ENCODE measurements around the gene MED22.
"Not testable (repeated sequence)": the region's sequence is repeated elsewhere in the genome, so short reads cannot be mapped to it uniquely, and the experiment has no call there.

Gene MED22

GRCh38 chr9:133347985-133348717 is at the start of gene MED22, which contains the start of gene RPL7A:
MED22 (minus strand) TSS chr9:133348131; CDS start chr9:133346662, 1,469 bp downstream.
RPL7A (plus strand) TSS chr9:133348218; CDS start chr9:133348244, 26 bp downstream.
- in situ Hi-C loops (cut with HindIII; ENCODE audit: low sequenced_read_pairs) = no loop called here

GRCh38 chr9:133397370-133397769 is 49.4 kb upstream of the MED22 start:
- in situ Hi-C loops (cut with HindIII; ENCODE audit: low sequenced_read_pairs) = no loop called here

- in situ Hi-C loops (cut with HindIII; ENCODE audit: low sequenced_read_pairs) = no loop called here
Observed at GRCh38 chr9:133396952-133397351, 49.0 kb upstream of the MED22 start.

- in situ Hi-C loops (cut with HindIII; ENCODE audit: low sequenced_read_pairs) = no loop called here
Observed at GRCh38 chr9:133394687-133395271, 46.8 kb upstream of the MED22 start.

- in situ Hi-C loops (cut with HindIII; ENCODE audit: low sequenced_read_pairs) = no loop called here
Observed at GRCh38 chr9:133393399-133393798, 45.5 kb upstream of the MED22 start.

GRCh38 chr9:133392308-133392707 is 44.4 kb upstream of the MED22 start:
- in situ Hi-C loops (cut with HindIII; ENCODE audit: low sequenced_read_pairs) = not testable (repeated sequence)

- in situ Hi-C loops (cut with HindIII; ENCODE audit: low sequenced_read_pairs) = not testable (repeated sequence)
Observed at GRCh38 chr9:133391449-133391848, 43.5 kb upstream of the MED22 start.

- in situ Hi-C loops (cut with HindIII; ENCODE audit: low sequenced_read_pairs) = no loop called here
Observed at GRCh38 chr9:133390713-133391112, 42.8 kb upstream of the MED22 start.

GRCh38 chr9:133389562-133389961 is 41.6 kb upstream of the MED22 start:
- in situ Hi-C loops (cut with HindIII; ENCODE audit: low sequenced_read_pairs) = no loop called here

GRCh38 chr9:133389025-133389557 is 41.2 kb upstream of the MED22 start:
- in situ Hi-C loops (cut with HindIII; ENCODE audit: low sequenced_read_pairs) = no loop called here

- in situ Hi-C loops (cut with HindIII; ENCODE audit: low sequenced_read_pairs) = no loop called here
Observed at GRCh38 chr9:133387680-133388079, 39.7 kb upstream of the MED22 start.

GRCh38 chr9:133386338-133386737 is 38.4 kb upstream of the MED22 start:
- in situ Hi-C loops (cut with HindIII; ENCODE audit: low sequenced_read_pairs) = no loop called here

- in situ Hi-C loops (cut with HindIII; ENCODE audit: low sequenced_read_pairs) = no loop called here
Observed at GRCh38 chr9:133385452-133385851, 37.5 kb upstream of the MED22 start.

GRCh38 chr9:133384736-133385321 is 36.9 kb upstream of the MED22 start:
- in situ Hi-C loops (cut with HindIII; ENCODE audit: low sequenced_read_pairs) = no loop called here

- in situ Hi-C loops (cut with HindIII; ENCODE audit: low sequenced_read_pairs) = no loop called here
Observed at GRCh38 chr9:133383438-133383837, 35.5 kb upstream of the MED22 start.

GRCh38 chr9:133382507-133383141 is 34.7 kb upstream of the MED22 start:
- in situ Hi-C loops (cut with HindIII; ENCODE audit: low sequenced_read_pairs) = no loop called here

GRCh38 chr9:133380734-133381133 is 32.8 kb upstream of the MED22 start:
- in situ Hi-C loops (cut with HindIII; ENCODE audit: low sequenced_read_pairs) = no loop called here

- in situ Hi-C loops (cut with HindIII; ENCODE audit: low sequenced_read_pairs) = loop anchor here (5.0 kb wide), 3 partner anchors 38 to 113 kb away; partner anchors contain the start of gene REXO4
Observed at GRCh38 chr9:133379153-133380086, 31.5 kb upstream of the MED22 start.

- in situ Hi-C loops (cut with HindIII; ENCODE audit: low sequenced_read_pairs) = loop anchor here (5.0 kb wide), 3 partner anchors 39 to 114 kb away; partner anchors contain the start of gene REXO4
Observed at GRCh38 chr9:133378408-133378962, 30.6 kb upstream of the MED22 start.
